ENCODE data around the gene PIGK.
A peak's percentile ranks its signal among the peaks of the same experiment; 100 is the strongest.

Gene PIGK

DNA sequence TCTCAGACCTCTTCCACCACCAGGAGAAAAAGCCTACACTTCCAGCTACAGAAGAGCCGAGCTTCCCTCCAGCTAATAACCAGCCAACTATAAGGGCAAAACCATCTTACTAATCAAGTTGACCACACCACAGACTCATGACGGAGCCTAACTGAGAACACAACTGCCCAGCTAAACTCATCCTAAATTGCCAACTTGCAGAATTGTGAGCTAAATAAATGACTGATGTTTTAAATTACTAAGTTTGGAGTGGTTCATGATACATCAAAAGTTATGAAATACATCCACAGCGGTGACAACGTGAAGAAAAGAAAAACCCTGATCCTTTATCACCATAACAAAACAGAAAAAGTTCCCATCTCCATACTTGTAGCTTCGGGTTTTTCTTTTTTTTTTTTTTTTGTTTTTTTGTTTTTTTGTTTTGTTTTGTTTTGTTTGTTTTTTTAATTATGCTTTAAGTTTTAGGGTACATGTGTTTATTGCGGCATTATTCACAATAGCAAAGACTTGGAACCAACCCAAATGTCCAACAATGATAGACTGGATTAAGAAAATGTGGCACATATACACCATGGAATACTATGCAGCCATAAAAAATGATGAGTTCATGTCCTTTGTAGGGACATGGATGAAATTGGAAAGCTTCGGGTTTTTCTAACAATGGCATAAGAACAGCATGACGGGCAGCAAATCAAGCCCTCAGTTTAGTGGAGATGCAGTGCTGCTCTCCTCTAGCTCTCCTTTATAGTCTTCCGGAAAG is 122.6 kb downstream of the PIGK start:
- ATAC-seq = no peak
- DNase-seq = no peak

GRCh38 chr1:77095236-77095635 is 124.0 kb downstream of the PIGK start:
- DNase-seq = no peak
- no peak for ATAC-seq

- no peak for ATAC-seq
- no peak for DNase-seq
Observed at GRCh38 chr1:77089756-77090155, 129.5 kb downstream of the PIGK start.

DNA sequence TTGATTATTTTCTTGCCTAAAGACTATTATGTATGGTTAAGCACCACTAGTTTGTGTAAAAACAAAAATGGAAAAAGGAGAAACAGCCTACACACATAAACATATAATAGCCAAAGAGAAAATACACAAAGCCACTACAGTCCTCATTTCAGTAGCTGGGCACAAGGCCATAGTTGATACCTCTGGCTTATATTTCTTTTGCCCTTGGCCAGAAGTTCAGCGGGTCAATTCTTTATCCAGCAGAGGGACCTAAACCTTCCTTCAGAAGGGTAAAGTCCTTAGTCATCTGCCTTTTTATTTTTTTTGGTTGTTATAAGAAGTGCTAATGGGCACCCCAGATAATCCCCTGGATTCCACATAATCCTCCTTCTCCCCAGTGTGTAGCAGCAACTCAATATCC is 134.1 kb downstream of the PIGK start:
- no peak for DNase-seq
- no peak for ATAC-seq

- ATAC-seq (no peak), DNase-seq (no peak)
Observed at GRCh38 chr1:77084457-77084856, 134.8 kb downstream of the PIGK start.

DNA sequence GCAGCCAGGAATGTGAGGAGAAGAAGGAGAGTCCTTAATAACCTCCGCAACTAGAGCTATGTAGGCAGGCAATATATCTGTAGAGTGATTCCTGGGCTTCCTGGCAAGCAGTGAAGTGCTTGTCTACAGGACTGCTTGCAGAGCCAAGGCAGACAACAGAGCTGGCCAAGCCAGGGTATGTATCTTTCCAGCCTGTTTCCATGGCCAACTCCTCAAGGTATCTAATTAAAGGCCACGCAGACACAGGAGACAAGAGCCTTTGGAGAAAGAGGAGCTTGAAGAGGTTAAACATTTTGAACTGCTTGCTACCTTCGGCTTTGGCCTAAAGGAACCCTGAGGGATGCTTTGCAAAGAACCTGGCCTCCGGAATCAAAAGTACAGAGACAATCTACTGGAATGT is 137.4 kb downstream of the PIGK start:
- DNase-seq = no peak
- ATAC-seq = no peak

- DNase-seq = no peak
- ATAC-seq = no peak
Observed at GRCh38 chr1:77076759-77077158, 142.5 kb downstream of the PIGK start.

DNA sequence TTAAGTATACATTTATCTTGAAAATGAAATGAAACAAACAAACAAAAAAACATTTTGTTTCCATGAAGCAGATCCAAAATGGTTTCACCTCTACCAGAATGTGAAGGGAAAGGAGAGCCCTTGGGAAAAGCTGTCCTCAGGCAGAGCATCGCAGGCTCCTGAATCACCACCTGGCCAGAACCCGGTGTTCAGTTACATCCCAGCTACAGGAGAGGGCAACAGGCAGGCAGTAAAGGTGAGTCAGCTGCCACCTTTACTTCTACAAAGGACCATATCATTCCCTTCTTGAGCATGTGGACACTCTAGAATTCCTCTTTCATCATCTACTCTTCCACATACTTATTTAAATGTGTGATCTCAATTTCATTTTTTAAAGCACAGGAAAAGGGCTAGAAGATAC is 151.2 kb downstream of the PIGK start:
- ATAC-seq = no peak
- DNase-seq = no peak

GRCh38 chr1:77065693-77066342 is 153.4 kb downstream of the PIGK start:
- ATAC-seq = no peak
- no peak for DNase-seq

GRCh38 chr1:77064246-77064645 is 155.0 kb downstream of the PIGK start:
- no peak for DNase-seq
- ATAC-seq = no peak

DNA sequence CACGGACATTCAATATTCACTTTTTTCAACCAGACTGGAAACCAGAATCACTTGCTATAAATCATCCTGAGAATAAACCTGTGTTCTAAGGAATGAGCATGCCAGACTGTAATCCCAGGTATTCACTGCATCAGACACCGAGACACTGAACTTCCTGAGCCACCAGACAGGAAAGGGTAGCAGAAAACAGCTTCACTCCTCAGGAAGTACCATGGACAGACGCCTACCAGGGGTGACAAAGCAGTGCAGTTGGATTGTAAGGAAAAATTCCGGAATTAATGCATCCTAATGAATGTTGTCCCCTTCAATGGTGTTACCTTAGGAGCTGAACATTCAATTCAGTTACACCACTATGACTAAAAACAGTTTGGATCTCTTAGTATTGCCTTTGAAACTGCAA is 156.1 kb downstream of the PIGK start:
- DNase-seq (no peak), ATAC-seq (no peak)

GRCh38 chr1:77061162-77061561 is 158.1 kb downstream of the PIGK start:
- DNase-seq (no peak), ATAC-seq (no peak)

DNA sequence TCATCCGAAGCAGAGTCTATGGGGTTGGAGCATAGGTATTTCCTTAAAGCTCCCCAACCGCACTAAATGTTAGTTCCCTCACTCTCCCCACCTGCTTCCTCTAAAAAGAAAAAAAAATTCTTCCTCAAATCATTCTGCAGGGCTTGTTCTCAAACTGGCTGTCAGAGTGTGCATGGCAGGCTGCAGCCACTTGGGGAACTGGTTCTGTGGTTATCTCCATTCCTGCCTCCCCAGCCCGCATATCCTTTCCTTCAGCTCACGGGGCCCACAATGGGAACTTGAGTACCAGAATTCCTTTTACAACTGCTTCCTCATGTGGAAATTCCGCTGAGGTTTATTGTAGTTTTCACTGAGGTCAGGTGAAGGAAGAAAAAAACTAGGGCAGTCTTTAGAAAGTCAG is 159.2 kb downstream of the PIGK start:
- no peak for ATAC-seq
- no peak for DNase-seq

DNA sequence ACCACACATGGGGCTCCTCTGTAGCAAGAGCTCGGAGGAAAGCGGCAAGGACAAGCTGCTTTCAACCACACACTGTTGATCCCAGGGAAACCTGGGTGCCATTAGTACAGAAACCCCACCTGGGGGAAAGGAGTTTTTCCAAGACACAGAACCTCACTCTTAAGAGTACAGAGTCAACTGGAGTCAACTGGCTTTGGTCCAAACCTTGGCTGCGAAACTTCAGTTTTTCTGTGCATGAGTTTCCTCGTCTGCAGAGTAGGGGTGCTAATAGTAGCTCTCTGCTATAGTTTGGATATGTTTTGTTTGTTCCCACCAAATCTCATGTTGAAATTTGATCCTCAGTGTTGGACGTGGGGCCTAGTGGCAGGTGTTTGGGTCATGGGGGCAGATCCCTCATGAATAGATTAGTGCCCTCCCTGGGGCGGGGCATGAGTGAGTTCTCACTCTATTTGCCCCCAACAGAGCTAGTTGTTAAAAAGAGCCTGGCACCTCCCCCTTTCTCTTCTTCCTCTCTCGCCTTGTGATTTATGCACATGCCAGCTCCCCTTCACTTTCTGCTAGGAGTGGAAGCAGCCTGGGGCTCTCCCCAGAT is 161.1 kb downstream of the PIGK start:
- DNase-seq = no peak
- no peak for ATAC-seq

DNA sequence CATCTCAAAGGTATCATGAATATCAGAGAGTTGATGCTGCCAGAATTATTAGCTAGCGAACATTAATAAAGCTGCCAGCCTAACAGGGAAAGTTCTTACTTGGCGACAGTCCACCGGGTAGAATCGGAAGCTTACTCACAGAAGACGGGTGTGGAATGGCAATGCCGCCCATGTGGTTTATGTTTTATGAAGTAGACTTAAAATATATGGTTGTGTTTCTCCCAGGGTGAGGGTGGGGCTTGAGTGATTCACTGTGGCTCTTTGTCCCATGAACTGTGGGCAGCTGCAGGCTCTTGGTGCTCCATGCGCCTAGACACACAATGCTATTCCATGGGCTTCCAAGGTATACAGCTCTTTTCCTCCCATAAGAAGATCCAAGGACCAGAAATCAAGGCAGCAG is 162.7 kb downstream of the PIGK start:
- no peak for ATAC-seq
- no peak for DNase-seq

GRCh38 chr1:77051425-77051824 is 167.8 kb downstream of the PIGK start:
- ATAC-seq = no peak
- DNase-seq = no peak

DNA sequence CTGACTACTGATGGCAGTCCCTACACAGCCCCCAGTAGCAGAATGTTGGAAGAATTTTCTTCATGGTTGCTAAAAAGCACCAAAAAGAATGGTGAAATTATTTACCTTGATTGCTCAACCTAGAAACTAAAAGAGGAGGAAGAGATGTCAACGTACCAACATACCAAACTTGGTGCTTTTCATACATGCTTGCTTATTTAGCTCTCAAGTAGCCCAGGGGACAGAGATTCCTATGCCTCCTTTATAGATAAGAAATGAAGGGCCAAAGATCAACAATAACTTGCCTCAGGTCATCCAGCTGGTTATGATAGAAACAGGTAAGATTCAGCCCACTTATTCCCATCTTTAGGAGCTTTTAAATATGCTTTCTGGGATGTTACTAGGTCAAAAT is 170.6 kb downstream of the PIGK start:
- ATAC-seq (no peak), DNase-seq (no peak)

GRCh38 chr1:77047978-77048614 is 171.1 kb downstream of the PIGK start:
- ATAC-seq (no peak), DNase-seq (no peak)

GRCh38 chr1:77047575-77047974 is 171.7 kb downstream of the PIGK start:
- ATAC-seq = no peak
- DNase-seq = no peak

- peak; percentile 81 for ATAC-seq
- DNase-seq = no peak
Observed at GRCh38 chr1:77044133-77044849, 174.9 kb downstream of the PIGK start.

DNA sequence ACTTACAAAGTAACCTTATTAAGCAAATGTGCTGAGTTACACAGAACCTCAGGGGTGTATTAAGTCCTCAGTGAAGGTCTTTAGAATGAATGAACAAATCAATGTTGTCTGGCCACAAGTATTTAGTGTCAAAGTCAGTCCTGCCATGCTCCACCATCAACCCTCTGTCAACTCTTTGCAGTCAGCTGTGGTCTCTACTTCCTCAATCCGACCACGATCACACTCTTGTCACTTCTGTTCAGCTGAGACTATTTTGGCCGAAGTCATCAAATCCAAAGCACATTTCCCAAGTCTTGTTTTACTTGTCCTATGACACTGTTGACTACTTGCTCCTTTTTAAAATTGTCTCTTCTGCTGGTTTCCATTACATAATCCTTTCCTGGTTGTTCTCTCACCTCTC is 178.4 kb downstream of the PIGK start:
- ATAC-seq (no peak), DNase-seq (no peak)

- ATAC-seq (no peak), DNase-seq (no peak)
Observed at GRCh38 chr1:77039739-77040138, 179.5 kb downstream of the PIGK start.

DNA sequence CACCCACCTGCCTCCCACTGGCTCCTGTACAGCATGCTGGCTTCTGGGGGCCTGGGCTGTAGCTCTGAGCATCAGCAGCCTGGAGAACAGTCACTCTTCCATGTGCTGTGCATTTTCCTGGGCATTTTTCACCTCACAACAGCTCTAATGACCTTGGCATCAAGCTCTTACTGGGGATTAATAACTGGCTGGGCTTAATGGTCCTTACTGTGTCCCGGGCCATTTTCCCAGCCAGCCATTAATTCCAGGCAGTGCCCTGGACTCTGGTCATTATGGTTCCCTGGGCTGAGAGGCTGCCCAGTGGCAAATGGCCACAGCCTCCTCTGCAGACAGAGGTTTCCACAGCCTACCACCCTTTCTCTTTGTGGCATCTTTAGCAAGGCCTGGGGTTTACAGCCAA is 180.1 kb downstream of the PIGK start:
- ATAC-seq (no peak), DNase-seq (no peak)

Data from stimulated activated naive CD8-positive, alpha-beta T cell treated with anti-CD3 and anti-CD28 coated beads, Interleukin-15, Interleukin-2, amounts not matched to agents 100 U/mL and 50 U/mL, for 24 hours (primary cell).